ENCODE results near the gene CCDC134.

- no peak for TF ChIP-seq CTCF (IDR thresholded peaks at IDR 0.05)
- TF ChIP-seq POLR2A (IDR thresholded peaks at IDR 0.05), result no peak
Measured at GRCh38 chr22:41775338-41775737, 25.1 kb upstream of the CCDC134 start.

All from suprapubic skin (tissue), 3 donors.